GM19328 (cell line): ENCODE data around the gene RAB39A.
A peak's percentile ranks its signal among the peaks of the same experiment; 100 is the strongest.

Experiments used
- ATAC-seq: cut with Tn5 transposase; IDR thresholded peaks from one replicate; pipeline ENCODE4 v1.9.1; 2021; ENCODE audit warnings: mild to moderate bottlenecking, moderate library complexity; ENCODE audit not compliant: unreplicated experiment

RAB39A gene

GRCh38 chr11:107961480-107961879 lies 33.2 kb downstream of the RAB39A start:
- ATAC-seq, result no peak

- ATAC-seq, result no peak
These were observed 33.9 kb downstream of the RAB39A start for GRCh38 chr11:107962181-107962580.

- no peak for ATAC-seq
These were observed 34.8 kb downstream of the RAB39A start for GRCh38 chr11:107963091-107963490.

- no peak for ATAC-seq
These were observed 41.0 kb downstream of the RAB39A start for GRCh38 chr11:107969219-107969618.

- no peak for ATAC-seq
These were observed 41.8 kb downstream of the RAB39A start for GRCh38 chr11:107970049-107970448.

GRCh38 chr11:107973641-107974040 lies 45.4 kb downstream of the RAB39A start:
- no peak for ATAC-seq

- no peak for ATAC-seq
These were observed 60.3 kb downstream of the RAB39A start for GRCh38 chr11:107988397-107989158.

GRCh38 chr11:107991868-107992414 lies 63.7 kb downstream of the RAB39A start:
- ATAC-seq, result no peak

- ATAC-seq, result no peak
These were observed 67.9 kb downstream of the RAB39A start for GRCh38 chr11:107996006-107996776.

GRCh38 chr11:107998761-107999160 lies 70.5 kb downstream of the RAB39A start:
- ATAC-seq, result no peak

- ATAC-seq, result peak; percentile 89
These were observed 71.7 kb downstream of the RAB39A start for GRCh38 chr11:107999759-108000455.

GRCh38 chr11:108002476-108002875 lies 74.2 kb downstream of the RAB39A start:
- no peak for ATAC-seq

- no peak for ATAC-seq
These were observed 75.4 kb downstream of the RAB39A start for GRCh38 chr11:108003623-108004022.

- no peak for ATAC-seq
These were observed 79.6 kb downstream of the RAB39A start for GRCh38 chr11:108007819-108008218.

- ATAC-seq, result peak; percentile 83
These were observed 80.6 kb downstream of the RAB39A start, which contains the start of gene CUL5 for GRCh38 chr11:108008656-108009496. CUL5 (plus strand) TSS chr11:108008898; CDS start chr11:108009349, 451 bp downstream.

- peak; percentile 12 for ATAC-seq
These were observed 81.5 kb downstream of the RAB39A start for GRCh38 chr11:108009497-108010370.

GRCh38 chr11:108012139-108012725 lies 84.0 kb downstream of the RAB39A start:
- no peak for ATAC-seq
